ENCODE results near the gene NSMCE1.

Gene NSMCE1

GRCh38 chr16:27189335-27189972 is 79.1 kb downstream of the NSMCE1 start:
- no peak for DNase-seq

GRCh38 chr16:27188633-27189032 is 79.9 kb downstream of the NSMCE1 start:
- DNase-seq, result no peak

GRCh38 chr16:27185776-27186130 is 82.8 kb downstream of the NSMCE1 start:
- DNase-seq, result no peak

- no peak for DNase-seq
Observed at GRCh38 chr16:27182906-27183405, 85.6 kb downstream of the NSMCE1 start.

- no peak for DNase-seq
Observed at GRCh38 chr16:27181019-27181790, 87.4 kb downstream of the NSMCE1 start.

- peak; percentile 90 for DNase-seq
Observed at GRCh38 chr16:27179500-27180072, 89.0 kb downstream of the NSMCE1 start.

- no peak for DNase-seq
Observed at GRCh38 chr16:27177031-27177774, 91.4 kb downstream of the NSMCE1 start.

GRCh38 chr16:27175888-27176287 is 92.7 kb downstream of the NSMCE1 start:
- DNase-seq, result no peak

All from activated CD4-positive, alpha-beta T cell treated with anti-CD3 and anti-CD28 coated beads, Interleukin-2, amount 50 U/mL, for 1 hour (primary cell).